ENCODE data around the gene SEMA4B.
"Not testable (repeated sequence)": the region's sequence is repeated elsewhere in the genome, so short reads cannot be mapped to it uniquely, and the experiment has no call there.

The SEMA4B gene

DNA sequence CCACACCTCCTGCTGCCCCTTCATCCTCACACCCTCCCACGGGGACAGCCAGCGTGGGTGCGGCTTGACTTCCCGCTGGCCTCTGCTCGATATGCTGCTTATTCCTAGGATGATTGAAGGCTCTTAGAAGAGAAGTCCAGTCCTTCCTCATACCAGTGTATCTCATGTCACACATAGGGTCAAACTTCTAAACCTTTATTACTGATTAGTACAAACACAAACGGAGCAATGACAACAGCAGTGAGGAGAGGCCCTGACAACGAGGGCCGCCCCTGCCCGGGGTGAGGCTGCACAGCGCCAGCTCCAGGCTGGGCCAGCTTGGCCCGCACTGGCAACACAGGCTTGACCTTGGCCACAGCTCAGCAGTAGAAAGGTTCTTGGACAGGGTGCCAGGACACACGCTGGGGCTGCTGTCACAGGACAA is 29.0 kb downstream of the SEMA4B start:
- no peak for DNase-seq

GRCh38 chr15:90230610-90231009 is 29.5 kb downstream of the SEMA4B start:
- no peak for DNase-seq

DNA sequence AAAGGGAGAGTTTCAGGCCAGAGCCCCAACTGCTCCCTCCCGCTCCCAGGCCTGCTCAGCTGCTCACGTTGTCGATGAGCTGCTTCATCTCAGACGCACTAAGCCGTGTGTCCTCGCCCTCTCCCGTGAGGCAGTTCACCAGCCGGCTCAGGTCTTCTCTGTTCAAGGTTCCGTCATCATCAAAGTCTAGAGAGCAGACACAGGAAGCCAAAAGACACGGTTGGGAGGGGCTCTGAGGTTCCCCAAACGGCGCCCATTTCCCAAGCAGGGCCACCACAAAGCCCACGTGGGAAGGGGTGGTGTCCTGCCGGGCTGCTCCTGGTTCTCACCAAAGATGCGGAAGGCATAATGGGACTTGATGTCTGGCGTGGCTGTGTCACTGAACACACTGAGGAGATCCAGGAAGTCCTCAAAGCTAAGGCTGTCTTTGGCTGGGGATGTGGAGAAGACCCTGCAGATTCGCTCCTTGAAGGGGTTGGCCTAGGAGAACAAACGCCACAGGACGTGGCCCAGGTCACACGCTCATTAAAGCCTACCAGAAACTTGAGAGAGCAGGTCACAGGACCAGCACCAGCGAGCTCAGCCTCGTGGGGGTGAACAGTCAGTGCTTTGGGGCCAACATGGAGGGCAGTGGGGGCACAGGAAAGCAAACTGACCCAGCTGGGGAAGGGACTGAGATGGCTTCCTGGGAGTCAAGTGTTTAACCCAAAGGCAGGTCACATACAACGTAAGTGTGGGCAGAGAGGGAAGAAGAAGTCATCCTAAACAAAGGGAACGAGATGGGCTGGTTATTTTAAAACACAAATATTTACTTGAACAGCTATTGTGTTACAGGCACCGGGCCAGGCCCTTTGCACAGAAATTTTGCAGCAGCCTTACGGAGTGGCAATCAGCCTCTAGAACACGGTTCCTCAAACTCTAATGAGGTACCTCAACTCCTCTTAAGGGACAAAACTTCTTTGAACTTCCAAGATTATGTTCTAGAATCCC is 30.2 kb downstream of the SEMA4B start:
- DNase-seq: no peak

- no peak for DNase-seq
These were observed 31.1 kb downstream of the SEMA4B start for GRCh38 chr15:90232196-90232595.

DNA sequence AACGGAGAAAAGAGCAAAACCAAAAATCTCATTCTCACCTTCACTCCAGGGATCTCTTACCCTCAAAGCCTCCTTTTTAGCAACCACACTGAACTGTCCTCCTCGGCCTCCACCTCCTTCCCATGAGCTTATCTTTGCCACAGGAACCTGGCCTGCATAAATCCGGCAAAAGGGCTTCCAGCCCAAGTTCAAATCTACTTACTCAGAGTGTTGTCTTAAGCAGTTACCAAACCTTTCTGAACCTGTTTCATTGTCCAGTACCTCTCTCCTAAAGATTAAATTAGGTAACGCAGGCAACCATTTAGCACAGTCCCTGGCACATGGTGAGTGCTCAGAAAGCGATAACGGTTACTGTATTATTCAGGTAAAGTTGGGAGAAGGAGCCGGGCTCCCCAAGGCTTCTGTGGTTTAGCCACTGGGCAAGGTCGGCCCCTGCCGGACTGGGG is 31.8 kb downstream of the SEMA4B start:
- DNase-seq: no peak

- DNase-seq: peak; percentile 68
These were observed 32.4 kb downstream of the SEMA4B start, which contains the start of gene CIB1 for GRCh38 chr15:90233387-90234095. Gene CIB1, minus strand, starts transcription at chr15:90233941. Its CDS starts 56 bp downstream, at chr15:90233885.

- DNase-seq: no peak
These were observed 33.2 kb downstream of the SEMA4B start, which contains the start of gene GDPGP1 for GRCh38 chr15:90234096-90234988. Gene GDPGP1, plus strand, starts transcription at chr15:90234209. Its CDS starts 6,700 bp downstream, at chr15:90240909.

DNA sequence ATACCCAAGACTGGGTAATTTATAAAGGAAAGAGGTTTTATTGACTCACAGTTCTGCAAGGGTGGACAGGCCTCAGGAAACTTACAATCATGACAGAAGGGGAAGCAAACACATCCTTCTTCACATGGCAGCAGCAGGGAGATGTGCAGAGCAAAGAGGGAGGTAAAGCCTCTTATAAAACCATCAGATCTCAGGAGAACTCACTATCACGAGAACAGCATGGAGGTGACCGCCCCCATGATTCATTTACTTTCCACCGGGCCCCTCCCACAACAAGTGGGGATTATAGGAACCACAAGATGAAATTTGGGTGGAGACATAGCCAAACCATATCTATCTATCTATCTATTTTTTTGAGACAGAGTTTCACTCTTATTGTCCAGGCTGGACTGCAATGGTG is 38.2 kb downstream of the SEMA4B start:
- DNase-seq: no peak

DNA sequence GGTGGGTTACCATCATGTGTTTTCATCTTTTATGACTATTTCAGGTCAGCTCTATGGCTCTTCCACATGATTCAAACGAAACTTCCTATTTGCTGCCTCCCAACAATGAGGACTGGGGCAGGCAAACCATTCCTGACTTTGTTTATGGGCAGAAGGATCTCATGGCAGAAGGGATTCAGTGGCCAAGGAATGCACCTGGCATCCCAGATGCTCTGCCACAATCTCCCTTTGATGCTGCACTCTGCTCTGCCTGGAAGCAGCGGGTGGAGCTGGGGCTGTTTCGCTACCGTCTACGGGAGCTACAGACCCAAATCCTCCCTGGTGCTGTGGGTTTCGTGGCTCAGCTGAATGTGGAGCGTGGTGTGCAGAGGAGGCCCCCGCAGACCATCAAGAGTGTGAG is 39.7 kb downstream of the SEMA4B start:
- DNase-seq: no peak

- no peak for DNase-seq
These were observed 40.4 kb downstream of the SEMA4B start for GRCh38 chr15:90241343-90242192.

- DNase-seq: no peak
These were observed 43.0 kb downstream of the SEMA4B start for GRCh38 chr15:90243943-90244639.

GRCh38 chr15:90248789-90249202 is 47.7 kb downstream of the SEMA4B start:
- DNase-seq: no peak

- peak; percentile 53 for DNase-seq
These were observed 48.2 kb downstream of the SEMA4B start, which contains the start of gene TTLL13 for GRCh38 chr15:90249203-90249863. Gene TTLL13, plus strand, starts transcription at chr15:90249556. Its CDS starts 1,075 bp downstream, at chr15:90250631.

DNA sequence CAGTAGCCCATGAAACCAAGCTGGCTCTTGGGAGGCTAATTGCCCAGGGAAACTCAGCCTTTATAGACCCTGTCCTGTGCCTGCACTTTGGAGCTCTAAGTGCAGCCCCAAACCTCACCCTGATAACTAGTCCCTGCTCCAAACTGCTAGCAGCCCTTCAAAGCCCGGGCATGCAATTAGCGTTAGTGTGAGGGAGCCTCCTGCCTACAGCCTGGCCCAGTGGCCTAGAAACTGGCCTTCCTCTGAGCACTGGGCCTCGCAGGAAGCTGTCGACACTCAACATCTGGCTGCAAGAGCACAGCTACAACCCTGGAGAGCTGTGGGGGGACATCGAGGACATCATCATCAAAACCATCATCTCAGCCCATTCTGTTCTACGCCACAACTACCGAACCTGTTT is 56.6 kb downstream of the SEMA4B start:
- no peak for DNase-seq

- no peak for DNase-seq
These were observed 58.4 kb downstream of the SEMA4B start for GRCh38 chr15:90259524-90259923.

DNA sequence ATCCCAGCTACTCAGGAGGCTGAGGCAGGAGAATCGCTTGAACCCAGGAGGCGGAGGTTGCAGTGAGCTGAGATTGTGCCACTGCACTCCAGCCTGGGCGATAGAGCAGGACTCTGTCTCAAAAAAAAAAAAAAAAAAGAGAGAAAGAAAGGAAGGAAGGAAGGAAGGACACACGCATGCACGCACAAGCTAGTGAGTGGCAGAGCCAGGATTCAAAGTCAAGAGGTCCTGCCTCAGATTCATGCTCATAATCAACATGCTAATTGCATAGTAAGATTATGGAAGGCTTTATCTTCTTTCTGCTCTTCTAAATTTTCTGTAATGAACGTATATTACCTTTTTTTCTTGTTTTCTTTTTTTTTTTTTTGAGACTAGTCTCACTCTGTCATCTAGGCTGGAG is 59.6 kb downstream of the SEMA4B start:
- not testable (repeated sequence) for DNase-seq

DNA sequence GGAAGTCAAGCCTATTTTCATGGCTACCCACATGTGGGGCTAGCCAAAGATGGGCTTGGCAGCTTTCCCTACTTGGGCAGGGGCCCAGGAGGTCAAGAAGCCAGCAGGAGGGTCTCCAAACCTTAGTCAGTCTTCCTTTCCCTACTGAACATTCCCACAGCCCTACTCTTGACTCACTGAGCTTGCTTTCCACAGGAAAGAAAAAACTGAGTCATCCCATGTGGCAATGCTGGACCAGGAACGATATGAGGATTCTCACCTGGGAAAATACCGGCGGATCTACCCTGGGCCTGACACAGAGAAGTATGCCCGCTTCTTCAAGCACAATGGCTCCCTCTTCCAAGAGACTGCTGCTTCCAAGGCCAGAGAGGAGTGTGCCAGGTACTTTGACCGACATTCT is 60.7 kb downstream of the SEMA4B start:
- DNase-seq: no peak

- DNase-seq: no peak
These were observed 61.3 kb downstream of the SEMA4B start for GRCh38 chr15:90262426-90262825.

DNA sequence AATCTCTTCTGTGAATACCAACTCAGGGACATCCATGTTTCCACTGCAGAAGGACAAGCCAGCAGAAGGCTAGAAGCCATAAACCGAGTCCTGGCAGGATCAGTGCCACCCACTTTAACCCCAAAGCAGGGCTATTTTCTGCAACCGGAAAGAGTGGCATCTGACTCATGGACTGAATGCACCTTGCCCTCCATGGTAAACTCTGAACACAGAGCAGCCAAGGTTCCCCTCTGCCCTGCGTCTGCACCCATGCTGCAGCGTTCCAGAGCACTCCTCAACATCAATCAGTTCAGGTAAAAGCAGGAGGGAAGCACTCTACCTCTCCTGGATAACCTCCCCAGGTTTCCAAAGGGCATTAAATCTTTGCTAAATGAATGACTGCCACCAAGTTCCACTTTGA is 63.5 kb downstream of the SEMA4B start:
- DNase-seq: no peak

Data from NCI-H510A treated with DMSO at 0.1 percent for 48 hours (cell line).